HL-60/S4 (cell line): ENCODE results near the gene DAO.
"Not testable (repeated sequence)": the region's sequence is repeated elsewhere in the genome, so short reads cannot be mapped to it uniquely, and the experiment has no call there.

Source experiments
- in situ Hi-C: fragments of 300-500 bp; cut with MboI; formaldehyde crosslinking; loops from 2 replicates; pipeline ENCODE4 v1.14.3; 2022; ENCODE audit warnings: low sequenced_read_pairs

Gene DAO

DNA sequence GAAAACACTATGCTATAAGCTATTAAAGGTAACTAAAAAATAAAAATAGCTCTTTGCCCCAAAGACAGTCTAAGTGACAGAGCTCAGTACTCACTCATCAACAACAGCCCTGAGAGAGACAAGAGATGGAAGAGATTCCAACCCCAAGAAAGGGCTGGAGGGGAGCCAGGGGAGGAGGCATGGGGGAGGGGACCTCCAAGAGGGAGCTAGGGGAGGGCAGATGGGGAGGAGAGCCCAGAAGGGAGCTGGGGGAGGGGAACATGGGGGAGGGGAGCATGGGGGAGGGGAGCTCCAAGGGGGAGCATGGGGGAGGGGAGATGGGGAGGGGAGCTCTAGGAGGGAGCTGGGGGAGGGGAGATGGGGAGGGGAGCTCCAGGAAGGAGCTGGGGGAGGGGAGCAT is 30.2 kb upstream of the DAO start:
- in situ Hi-C loops = no loop called here

DNA sequence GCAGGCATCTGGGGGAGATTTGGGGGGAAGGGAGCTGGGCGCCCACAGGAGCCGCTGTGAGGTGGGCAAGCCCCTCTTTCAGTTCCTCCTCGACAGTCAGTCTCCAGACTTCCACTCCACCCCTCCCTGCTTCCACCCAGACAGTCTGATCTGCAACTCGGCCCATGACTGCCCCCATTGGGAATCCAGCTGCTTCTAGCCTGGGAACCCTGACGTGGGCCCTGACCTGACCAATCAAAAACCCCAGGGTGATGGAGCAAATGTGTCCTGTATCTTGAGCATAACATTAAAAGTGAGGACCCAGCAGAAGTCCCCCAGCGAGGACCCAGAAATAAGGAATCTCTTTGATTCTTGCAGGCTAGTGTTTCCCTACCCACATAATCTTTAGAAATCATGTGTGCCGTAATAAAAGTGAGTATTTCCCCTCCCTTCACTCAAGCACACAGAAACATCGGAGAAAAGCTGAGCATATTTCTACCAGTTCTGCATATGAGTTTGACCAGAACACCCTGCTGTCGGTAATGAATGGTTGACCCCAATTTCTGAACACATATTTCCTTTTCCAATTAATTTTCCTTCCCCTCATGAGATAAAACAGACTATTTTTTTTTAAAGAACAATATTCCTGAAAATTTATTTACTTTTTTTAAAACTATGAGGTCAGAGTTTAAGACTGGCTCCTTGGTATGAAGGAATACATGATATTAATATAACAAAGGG is 28.9 kb upstream of the DAO start:
- in situ Hi-C loops = no loop called here

DNA sequence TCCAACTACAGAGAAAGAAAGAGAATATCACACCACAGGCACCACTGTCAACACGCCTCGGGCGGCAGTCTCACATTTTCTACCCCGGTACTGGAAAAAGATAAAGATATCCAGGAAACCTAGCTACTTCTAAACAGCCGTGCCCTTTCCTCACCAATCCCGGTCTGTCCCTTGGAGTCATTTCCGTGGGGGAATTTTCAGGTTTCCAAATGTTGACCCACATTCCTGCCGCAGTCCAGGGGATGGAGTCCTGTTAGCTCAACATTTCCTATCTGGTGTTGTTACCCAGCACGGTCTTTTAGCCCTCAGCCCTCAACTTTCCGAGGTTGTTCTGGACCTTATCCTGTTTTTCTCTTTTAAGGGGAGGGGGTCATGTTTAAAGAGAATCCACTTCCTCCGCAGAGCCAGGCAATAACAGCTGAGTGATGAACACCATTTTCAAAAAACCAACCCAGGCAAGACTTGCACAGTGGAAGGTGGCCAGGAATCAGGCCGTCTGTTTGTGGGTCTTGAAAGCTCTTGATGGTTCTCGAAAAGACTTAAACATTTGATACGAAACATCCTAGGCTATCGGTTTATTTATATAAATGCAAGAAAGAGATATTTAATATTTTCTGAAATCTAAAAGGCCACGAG is 27.1 kb upstream of the DAO start:
- in situ Hi-C loops = no loop called here

GRCh38 chr12:108853426-108853825 is 26.5 kb upstream of the DAO start:
- in situ Hi-C loops = no loop called here

DNA sequence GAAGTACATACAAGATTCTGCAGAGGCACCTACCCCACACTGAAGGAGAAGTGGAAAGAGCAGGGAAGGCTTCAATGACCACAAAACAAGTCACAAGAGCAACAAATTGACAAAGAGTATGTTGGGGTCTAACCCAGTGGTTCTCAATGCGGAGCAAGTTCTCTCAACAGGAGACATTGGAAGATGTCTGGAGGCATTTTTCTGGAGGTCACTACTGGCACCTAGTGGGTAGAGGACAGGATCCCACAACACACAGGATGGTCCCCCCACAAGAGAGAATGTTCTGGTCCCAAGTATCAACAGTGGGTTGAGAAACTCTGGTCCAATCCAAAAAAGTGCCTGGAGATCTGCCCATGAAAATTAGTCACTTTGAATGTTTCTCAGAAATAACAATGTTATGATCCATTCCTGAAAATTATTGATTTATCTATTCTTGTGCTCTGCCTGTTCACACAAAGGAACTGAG is 25.9 kb upstream of the DAO start:
- in situ Hi-C loops = no loop called here

DNA sequence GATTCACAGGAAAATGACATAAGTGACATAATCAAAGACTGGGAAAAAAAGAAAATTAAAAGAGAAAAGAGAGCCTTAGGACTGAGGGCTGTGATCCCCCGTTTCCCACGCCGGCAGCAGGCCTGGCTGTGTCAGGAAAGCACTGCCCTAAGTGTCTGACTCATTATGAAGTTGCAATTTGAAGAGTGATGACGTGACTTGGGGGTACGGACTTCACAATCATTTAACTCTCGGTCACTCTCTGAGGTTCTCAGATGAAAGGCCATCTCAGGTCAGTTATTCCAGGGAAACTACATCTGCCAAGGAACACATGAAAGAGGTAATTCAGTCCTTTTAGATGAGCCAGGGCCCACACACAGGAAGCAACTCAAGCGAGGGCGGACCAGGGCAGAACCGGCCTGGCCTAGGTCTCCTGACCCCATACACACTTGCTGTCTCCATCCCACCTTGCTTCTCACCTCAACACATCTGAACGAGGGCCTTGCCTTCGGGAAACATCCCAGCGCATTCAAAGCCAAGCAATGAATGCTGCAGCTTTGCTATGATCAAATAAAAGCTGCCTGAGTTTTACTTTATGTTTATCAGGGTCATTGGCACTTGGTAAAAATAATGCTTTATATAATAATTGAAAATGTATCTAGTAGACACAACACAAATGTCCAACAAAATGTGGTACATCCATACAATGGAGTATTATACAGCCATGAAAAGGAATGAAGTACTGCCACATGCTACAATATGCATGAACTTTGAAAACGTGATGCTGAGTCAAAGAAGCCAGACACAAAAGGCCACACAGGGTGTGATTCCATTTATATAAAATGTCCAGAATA is 25.2 kb upstream of the DAO start:
- in situ Hi-C loops = no loop called here

DNA sequence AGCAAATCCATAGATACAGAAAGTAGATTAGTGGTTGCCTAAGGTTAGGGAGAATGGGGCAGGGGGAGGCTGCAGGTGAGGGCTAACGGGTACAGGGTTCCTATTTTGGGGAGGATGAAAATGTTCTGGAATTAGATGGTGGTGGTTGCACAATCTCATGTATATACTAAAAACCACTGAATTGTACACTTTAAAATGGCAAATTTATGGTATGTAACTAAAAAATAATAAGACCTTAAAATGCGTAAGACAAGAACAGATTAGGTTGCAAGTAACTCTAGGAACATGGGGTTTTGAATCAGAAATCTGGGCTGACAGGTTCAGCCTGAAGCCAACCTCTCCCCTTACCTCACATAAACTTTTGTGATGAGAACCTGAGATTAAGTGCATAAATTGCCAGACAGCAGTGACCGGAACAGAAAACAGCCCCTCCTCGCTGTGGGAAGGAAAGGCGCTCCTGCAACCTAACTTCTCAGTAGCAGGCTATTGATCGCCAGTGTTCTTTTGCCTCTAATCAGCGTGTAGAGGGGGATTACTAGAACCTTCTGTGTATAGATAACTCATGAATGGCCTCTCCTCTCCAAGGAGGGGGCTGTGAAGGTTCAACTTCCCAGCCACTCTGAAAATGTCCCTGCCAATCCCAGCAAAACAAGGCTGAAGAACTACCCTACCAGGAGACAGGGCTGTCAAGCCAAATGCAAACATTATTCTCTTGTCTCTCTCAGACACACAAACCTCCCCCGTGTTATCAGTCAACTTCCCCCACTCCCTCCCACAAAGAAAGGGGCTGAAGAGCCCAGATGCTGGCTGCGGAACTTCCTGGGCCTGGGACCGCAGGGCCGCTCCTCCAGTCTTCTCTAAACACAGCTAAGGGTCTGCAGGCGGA is 24.4 kb upstream of the DAO start:
- in situ Hi-C loops = no loop called here

DNA sequence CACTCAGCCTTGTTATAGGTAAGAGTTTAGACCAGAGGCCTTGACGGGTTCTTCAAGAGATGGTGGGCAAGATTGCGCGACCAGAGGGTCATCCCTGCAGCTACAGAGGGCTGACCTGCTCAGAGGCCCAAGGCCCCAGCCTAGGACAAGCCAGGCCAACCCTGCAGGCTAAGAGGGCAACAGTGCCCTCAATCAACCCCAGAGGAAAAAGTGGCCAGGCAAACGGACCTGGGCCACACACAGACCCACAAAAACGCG is 23.8 kb upstream of the DAO start:
- in situ Hi-C loops = no loop called here

DNA sequence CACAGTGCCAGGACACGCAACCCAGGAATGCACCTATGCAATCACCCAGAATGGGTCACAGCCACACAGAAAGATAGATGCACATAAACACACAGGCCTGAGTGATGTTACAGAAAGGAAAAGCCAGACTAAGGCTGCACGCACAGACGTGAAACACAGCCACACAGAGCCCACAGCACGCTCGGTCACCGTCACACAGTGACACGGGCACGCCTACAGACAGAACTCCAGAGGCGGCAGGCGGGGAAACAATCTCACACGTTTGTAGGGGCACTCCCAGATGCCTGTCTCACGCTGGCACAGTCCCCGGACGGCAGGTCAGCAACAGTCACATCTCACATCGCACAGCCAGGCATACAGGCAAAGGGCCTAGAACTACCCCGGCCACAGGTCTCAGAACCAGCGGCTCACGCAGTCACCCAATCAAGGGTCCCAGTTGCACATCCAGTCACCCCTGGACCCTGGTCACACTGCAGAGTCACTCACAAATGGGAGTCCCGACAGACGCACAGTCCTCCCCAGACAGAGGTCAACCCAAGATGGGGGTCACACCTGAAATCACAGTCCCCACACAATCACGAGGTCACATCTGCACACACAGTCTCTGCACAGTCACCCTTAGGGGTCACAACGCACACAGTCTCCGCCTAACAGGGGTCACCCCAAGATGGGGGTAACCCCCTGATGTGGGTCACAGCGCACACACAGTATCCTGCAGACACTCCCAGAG is 23.3 kb upstream of the DAO start:
- in situ Hi-C loops = no loop called here

DNA sequence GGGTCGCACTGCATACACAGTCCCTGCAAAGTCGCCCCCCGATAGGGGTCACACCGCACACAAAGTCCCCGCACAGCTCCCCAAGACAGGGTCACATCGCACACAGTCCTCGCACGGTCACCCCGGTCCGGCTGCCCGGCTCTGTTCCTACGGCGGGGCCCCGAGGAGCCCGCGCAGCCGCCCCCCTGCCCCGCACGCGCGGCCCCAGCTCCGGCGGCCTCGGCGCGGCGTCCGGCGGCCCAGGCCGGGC is 22.8 kb upstream of the DAO start:
- in situ Hi-C loops = no loop called here

- in situ Hi-C loops = no loop called here
These were observed 21.4 kb upstream of the DAO start for GRCh38 chr12:108858311-108859074.

DNA sequence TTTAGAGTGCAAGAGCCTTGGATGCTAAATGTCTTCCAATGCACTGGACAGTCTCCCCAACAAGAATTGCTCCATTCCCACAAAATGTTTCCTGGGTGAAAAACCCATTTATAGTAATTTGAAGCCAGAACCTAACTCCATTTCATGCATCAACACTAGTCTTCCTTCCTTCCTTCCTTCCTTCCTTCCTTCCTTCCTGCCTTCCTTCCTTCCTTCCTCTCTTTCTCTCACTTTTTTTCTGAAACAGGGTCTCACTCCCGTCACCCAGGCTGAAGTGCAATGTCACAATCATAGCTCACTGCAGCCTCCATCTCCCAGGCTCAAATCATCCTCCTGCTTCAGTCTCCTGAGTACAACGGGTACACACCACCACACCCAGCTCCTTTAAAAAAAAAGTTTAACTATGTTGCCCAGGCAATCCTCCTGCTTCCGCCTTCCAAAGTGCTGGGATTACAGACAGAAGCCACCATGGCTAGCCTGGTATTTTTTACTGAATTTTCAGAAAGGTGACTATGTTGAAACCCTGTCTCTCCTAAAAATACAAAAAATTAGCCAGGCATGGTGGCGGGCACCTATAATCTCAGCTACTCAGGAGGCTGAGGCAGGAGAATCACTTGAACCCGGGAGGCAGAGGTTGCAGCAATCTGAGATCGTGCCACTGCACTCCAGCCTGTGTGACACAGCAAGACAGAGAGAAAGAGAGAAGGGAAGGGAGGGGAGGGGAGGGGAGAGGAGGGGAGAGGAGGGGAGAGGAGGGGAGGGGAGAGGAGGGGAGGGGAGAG is 20.6 kb upstream of the DAO start:
- in situ Hi-C loops = not testable (repeated sequence)

- in situ Hi-C loops = no loop called here
These were observed 20.0 kb upstream of the DAO start for GRCh38 chr12:108859923-108860291.

- in situ Hi-C loops = no loop called here
These were observed 19.4 kb upstream of the DAO start for GRCh38 chr12:108860443-108860842.

GRCh38 chr12:108861878-108862587 is 17.9 kb upstream of the DAO start:
- in situ Hi-C loops = no loop called here

GRCh38 chr12:108862588-108862959 is 17.3 kb upstream of the DAO start:
- in situ Hi-C loops = no loop called here

DNA sequence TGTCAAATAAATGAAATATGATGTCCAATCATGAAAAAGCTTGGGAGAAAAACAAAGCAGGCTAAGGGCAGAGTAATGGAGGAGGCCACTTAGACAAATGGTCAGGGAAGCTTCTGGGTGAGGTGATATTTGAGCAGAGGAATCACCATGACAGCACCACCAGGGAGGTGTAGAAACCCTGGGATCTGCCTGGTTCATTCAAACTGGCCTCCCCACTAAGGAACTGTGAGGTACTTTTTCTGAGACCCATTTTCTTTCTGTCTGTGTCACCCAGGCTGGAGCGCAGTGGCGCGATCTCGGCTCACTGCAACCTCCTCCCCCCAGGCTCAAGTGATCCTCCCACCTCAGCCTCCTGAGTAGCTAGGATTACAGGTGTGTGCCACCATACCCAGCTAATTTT is 14.7 kb upstream of the DAO start:
- in situ Hi-C loops = no loop called here

- in situ Hi-C loops = not testable (repeated sequence)
These were observed 13.8 kb upstream of the DAO start for GRCh38 chr12:108866083-108866482.

DNA sequence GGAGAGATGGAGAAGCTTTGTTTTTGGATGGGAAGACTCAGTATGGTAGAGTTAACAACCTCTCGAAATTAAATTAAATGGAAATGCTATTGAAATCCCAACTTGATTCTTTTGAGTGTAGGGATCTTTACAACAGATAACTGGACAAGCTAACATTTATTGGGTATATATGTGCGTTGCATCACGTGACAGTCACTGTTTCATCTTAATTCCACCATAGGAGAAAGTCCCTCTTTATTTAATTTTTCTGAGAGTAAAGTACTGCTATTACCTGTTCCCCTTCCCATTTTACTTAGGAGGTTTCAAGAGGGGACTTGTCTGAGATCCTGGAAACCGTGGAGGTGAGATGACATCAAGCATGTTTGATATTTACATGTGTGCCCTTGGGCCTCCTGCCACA is 11.1 kb upstream of the DAO start:
- in situ Hi-C loops = no loop called here
